Measurements from ENCODE around the gene MBNL3. TPM values are rescaled to one million over a fixed set of nuclear protein-coding genes. Genes with fewer than 3 reads are reported as not detected.

The MBNL3 gene
- total RNA-seq, 1 donor from 2014 or later = 21.8 TPM

GRCh38 chrX:132367984-132368383, 120.9 kb downstream of the MBNL3 start:
- Mint-ChIP-seq H3K27ac (ENCODE audit: unreplicated experiment) (no peak overlapping the region), H3K4me3 (no peak overlapping the region), H3K9me3 (peaks cover 2% of the 10 kb centered on the region), H3K27me3 (ENCODE audit: low read depth) (no peaks in the 10 kb centered on the region), H3K4me1 (no peaks in the 10 kb centered on the region), H3K36me3 (ENCODE audit: low read depth) (peaks cover 2% of the 10 kb centered on the region)
- TF ChIP-seq CTCF (conservative IDR thresholded peaks at IDR 0.05) = no peak
- DNase-seq (ENCODE audit: low read depth, low spot score) = no peak

- no peak for DNase-seq (ENCODE audit: low read depth, low spot score)
- H3K9me3 Mint-ChIP-seq = peaks cover 2% of the 10 kb centered on the region
- H3K4me3 Mint-ChIP-seq = no peak overlapping the region
- H3K4me1 Mint-ChIP-seq = no peaks in the 10 kb centered on the region
- H3K27ac Mint-ChIP-seq (ENCODE audit: unreplicated experiment) = no peak overlapping the region
- TF ChIP-seq CTCF (conservative IDR thresholded peaks at IDR 0.05) = no peak
- peaks cover 2% of the 10 kb centered on the region for H3K36me3 Mint-ChIP-seq (ENCODE audit: low read depth)
- no peaks in the 10 kb centered on the region for H3K27me3 Mint-ChIP-seq (ENCODE audit: low read depth)
Measured at GRCh38 chrX:132367314-132367713, 121.5 kb downstream of the MBNL3 start.

DNA sequence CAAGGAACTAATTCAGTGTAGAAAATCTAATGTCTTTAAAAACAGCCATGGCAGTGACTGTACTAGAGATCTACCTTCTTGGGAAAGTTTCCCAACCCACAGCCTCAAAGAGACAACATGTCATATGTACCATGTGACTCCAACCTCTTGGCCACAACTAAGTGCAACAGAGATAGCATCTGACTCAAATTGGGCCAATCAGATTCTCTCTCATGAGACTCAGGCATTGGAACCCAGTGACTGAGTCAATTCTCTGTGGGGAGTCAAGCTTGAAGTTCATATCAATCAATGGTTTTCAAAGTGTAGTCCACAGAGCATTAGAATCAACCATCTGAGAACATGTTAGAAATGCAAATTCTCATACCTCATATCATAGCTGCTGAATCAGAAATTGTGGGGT, 123.3 kb downstream of the MBNL3 start:
- Mint-ChIP-seq H3K27me3 (ENCODE audit: low read depth) (no peaks in the 10 kb centered on the region), H3K9me3 (peaks cover 2% of the 10 kb centered on the region), H3K36me3 (ENCODE audit: low read depth) (peaks cover 2% of the 10 kb centered on the region), H3K4me1 (no peaks in the 10 kb centered on the region), H3K4me3 (no peak overlapping the region), H3K27ac (ENCODE audit: unreplicated experiment) (no peak overlapping the region)
- no peak for DNase-seq (ENCODE audit: low read depth, low spot score)
- TF ChIP-seq CTCF (conservative IDR thresholded peaks at IDR 0.05) = no peak

GRCh38 chrX:132364313-132364712, 124.5 kb downstream of the MBNL3 start:
- H3K4me3 Mint-ChIP-seq = no peak overlapping the region
- H3K9me3 Mint-ChIP-seq = peaks cover 2% of the 10 kb centered on the region
- no peak for TF ChIP-seq CTCF (conservative IDR thresholded peaks at IDR 0.05)
- H3K27ac Mint-ChIP-seq (ENCODE audit: unreplicated experiment) = no peak overlapping the region
- no peaks in the 10 kb centered on the region for H3K4me1 Mint-ChIP-seq
- H3K36me3 Mint-ChIP-seq (ENCODE audit: low read depth) = peaks cover 4% of the 10 kb centered on the region
- no peak for DNase-seq (ENCODE audit: low read depth, low spot score)
- H3K27me3 Mint-ChIP-seq (ENCODE audit: low read depth) = no peaks in the 10 kb centered on the region

DNA sequence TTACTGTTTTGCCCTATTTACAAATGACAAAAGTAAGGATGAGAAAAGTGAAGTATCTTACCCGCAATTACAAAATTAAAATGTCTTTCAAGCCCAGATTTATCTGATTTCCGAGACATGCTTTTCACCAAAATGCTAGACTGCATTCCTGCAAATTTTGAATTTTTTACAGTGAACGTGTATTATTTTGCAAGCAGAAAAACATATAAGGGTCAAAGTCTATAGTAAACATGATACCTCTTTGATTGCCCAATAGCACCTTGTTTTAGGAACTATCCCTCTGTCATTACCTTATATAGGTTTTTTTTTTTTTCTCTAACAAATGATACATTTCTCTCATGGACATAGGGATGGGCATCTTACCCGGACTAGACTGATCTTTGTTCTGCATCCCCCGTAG, 135.4 kb downstream of the MBNL3 start:
- H3K9me3 Mint-ChIP-seq = peaks cover 6% of the 10 kb centered on the region
- no peak overlapping the region for H3K4me3 Mint-ChIP-seq
- H3K36me3 Mint-ChIP-seq (ENCODE audit: low read depth) = no peaks in the 10 kb centered on the region

More for the DNA sequence above, 135.4 kb downstream of the MBNL3 start:
- H3K27me3 Mint-ChIP-seq (ENCODE audit: low read depth) = no peaks in the 10 kb centered on the region
- DNase-seq (ENCODE audit: low read depth, low spot score) = no peak
- TF ChIP-seq CTCF (conservative IDR thresholded peaks at IDR 0.05) = no peak
- no peak overlapping the region for H3K27ac Mint-ChIP-seq (ENCODE audit: unreplicated experiment)
- peaks cover 4% of the 10 kb centered on the region for H3K4me1 Mint-ChIP-seq
